ENCODE results near the gene ARID1B. TPM values are rescaled to one million over a fixed set of nuclear protein-coding genes. Genes with fewer than 3 reads are reported as not detected.

Gene ARID1B
- total and polyA plus RNA-seq, 2 of the 4 experiments (the other 2 are of a cell fraction) = 14.5 to 20.1 TPM

DNA sequence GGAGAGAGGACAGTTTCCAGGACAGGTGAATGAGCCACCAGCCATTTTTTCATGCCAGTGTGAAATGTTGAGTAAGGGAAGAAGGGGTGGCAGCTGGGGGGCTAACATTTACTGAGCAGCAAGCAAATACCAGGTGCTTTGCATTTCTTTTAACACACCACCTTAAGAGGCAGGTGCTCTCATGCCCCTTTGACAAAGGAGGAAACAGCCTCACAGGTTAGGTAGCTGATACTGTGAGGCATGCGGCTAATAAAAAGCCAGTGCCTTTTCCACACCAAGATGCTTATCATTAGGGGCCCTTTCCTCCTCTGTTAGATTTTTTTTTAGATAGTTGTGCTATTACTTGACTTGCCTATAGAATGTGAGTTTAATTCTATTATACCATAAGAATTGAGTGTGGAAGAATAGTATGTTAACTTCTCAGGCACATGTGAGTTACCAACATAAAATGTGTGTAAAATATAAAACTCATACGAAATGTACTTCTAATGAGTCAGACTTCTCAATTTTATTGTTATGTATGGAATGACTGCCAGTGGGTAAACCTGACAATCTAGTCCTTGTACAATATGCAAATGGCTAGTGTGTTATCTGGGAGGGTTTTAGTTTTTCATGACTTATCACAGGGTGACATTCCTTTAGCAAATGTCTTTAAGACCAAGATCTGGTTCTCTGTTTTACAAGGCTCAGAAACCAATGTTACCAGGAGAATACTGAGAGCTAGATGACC lies 286.2 kb downstream of the ARID1B start:
- ChIA-PET POLR2A (ENCODE audit: unreplicated experiment) (no interaction called here), CTCF (no interaction called here)
- no peak overlapping the region for H2AFZ ChIP-seq (replicated peaks; ENCODE audit: low read length, poor library complexity)
- peaks cover 13% of the 10 kb centered on the region for H3K4me1 ChIP-seq (ENCODE audit: control insufficient read depth, insufficient read depth, low read length)
- no peak overlapping the region for H2BK20ac ChIP-seq (ENCODE audit: low read depth, low read length)
- H4K5ac ChIP-seq (ENCODE audit: low read depth, low read length) = no peak overlapping the region
- no peak overlapping the region for H2BK15ac ChIP-seq (ENCODE audit: low read depth, low read length)
- H3K27me3 ChIP-seq (ENCODE audit: control insufficient read depth, insufficient read depth, low read length) = no peaks in the 10 kb centered on the region
- DNase-seq = no peak
- dilution Hi-C loops (cut with HindIII; ENCODE audit: low sequenced_read_pairs, unreplicated experiment) = no loop called here
- no TSS peak for BruUV-seq (replicated peaks)
- no peak overlapping the region for H3K4ac ChIP-seq (ENCODE audit: low read depth, low read length)
- no peak overlapping the region for H4K8ac ChIP-seq (ENCODE audit: low read depth in 2 of 2, low read length in 2 of 2)
- no peak overlapping the region for H3K27ac ChIP-seq (ENCODE audit: insufficient read depth, low read length)
- H3K4me2 ChIP-seq (ENCODE audit: low read depth, low read length) = no peak overlapping the region
- H2BK120ac ChIP-seq (ENCODE audit: low read depth, low read length) = no peak overlapping the region
- intact Hi-C loops (cut with micrococcal nuclease) = no loop called here
- in situ Hi-C loops (cut with MboI; ENCODE audit: low sequenced_read_pairs) = no loop called here
- H4K91ac ChIP-seq (ENCODE audit: insufficient read depth, low read depth, low read length) = no peak overlapping the region
- no CpG with 5 or more reads among the region's 2 CpGs for WGBS, 2 experiments (ENCODE audit: extremely low coverage in 2 of 2, insufficient read length in 1 of 2)
- no peak overlapping the region for H2AK5ac ChIP-seq (ENCODE audit: low read depth, low read length)
- no peak overlapping the region; the same call in 1 of the 2 replicates for H3K23ac ChIP-seq (ENCODE audit: low read depth, low read length)
- H3K36me3 ChIP-seq (ENCODE audit: control insufficient read depth, insufficient read depth, low read length) = no peaks in the 10 kb centered on the region; the same call in 1 of the 2 replicates
- H3K18ac ChIP-seq (ENCODE audit: low read depth, low read length) = no peak overlapping the region
- H4K20me1 ChIP-seq (ENCODE audit: insufficient read depth, low read length) = peaks cover 23% of the 10 kb centered on the region
- no peak overlapping the region for H2AK9ac ChIP-seq (replicated peaks; ENCODE audit: low read depth, low read length, poor library complexity)
- H2BK5ac ChIP-seq (ENCODE audit: low read depth, low read length, poor library complexity, severe bottlenecking) = no peak overlapping the region
- H3K9ac ChIP-seq (ENCODE audit: low read depth, low read length) = no peak overlapping the region
- peaks cover 25 to 66% of the 10 kb centered on the region in 2 experiments for H3K79me1 ChIP-seq (ENCODE audit: low read depth in 1 of 2, low read length in 2 of 2)
- H3K4me3 ChIP-seq (ENCODE audit: insufficient read depth, low read depth, low read length) = no peak overlapping the region
- TF ChIP-seq RCOR1 (IDR thresholded peaks at IDR 0.05; ENCODE audit: insufficient replicate concordance, low read length) (no peak), BHLHE40 (IDR thresholded peaks at IDR 0.05; ENCODE audit: low read depth, low read length) (no peak), USF2 (IDR thresholded peaks at IDR 0.05; ENCODE audit: low read depth, low read length) (no peak), CEBPB (IDR thresholded peaks at IDR 0.05; ENCODE audit: low read depth, low read length) (no peak), RAD21 (IDR thresholded peaks at IDR 0.05; ENCODE audit: low read length) (no peak), FOS (IDR thresholded peaks at IDR 0.05; ENCODE audit: low read depth, low read length) (no peak), RFX5 (IDR thresholded peaks at IDR 0.05; ENCODE audit: low read depth, low read length) (no peak), POLR2A (IDR thresholded peaks at IDR 0.05; ENCODE audit: low read depth, low read length) (no peak), MAZ (IDR thresholded peaks at IDR 0.05; ENCODE audit: borderline replicate concordance, low read depth, low read length) (no peak), CHD1 (IDR thresholded peaks at IDR 0.05; ENCODE audit: low read depth, low read length) (no peak)
- TF ChIP-seq, protein P1, sequence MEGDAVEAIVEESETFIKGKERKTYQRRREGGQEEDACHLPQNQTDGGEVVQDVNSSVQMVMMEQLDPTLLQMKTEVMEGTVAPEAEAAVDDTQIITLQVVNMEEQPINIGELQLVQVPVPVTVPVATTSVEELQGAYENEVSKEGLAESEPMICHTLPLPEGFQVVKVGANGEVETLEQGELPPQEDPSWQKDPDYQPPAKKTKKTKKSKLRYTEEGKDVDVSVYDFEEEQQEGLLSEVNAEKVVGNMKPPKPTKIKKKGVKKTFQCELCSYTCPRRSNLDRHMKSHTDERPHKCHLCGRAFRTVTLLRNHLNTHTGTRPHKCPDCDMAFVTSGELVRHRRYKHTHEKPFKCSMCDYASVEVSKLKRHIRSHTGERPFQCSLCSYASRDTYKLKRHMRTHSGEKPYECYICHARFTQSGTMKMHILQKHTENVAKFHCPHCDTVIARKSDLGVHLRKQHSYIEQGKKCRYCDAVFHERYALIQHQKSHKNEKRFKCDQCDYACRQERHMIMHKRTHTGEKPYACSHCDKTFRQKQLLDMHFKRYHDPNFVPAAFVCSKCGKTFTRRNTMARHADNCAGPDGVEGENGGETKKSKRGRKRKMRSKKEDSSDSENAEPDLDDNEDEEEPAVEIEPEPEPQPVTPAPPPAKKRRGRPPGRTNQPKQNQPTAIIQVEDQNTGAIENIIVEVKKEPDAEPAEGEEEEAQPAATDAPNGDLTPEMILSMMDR (conservative IDR thresholded peaks at IDR 0.05; ENCODE audit: low read depth, low read length) = no peak
- TF ChIP-seq, protein P2, sequence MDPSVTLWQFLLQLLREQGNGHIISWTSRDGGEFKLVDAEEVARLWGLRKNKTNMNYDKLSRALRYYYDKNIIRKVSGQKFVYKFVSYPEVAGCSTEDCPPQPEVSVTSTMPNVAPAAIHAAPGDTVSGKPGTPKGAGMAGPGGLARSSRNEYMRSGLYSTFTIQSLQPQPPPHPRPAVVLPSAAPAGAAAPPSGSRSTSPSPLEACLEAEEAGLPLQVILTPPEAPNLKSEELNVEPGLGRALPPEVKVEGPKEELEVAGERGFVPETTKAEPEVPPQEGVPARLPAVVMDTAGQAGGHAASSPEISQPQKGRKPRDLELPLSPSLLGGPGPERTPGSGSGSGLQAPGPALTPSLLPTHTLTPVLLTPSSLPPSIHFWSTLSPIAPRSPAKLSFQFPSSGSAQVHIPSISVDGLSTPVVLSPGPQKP (IDR thresholded peaks at IDR 0.05; ENCODE audit: borderline replicate concordance, low read depth, low read length) = no peak
- no peak overlapping the region for H3K56ac ChIP-seq (ENCODE audit: extremely low read depth, insufficient read depth, low read length)
- H3K9me3 ChIP-seq (ENCODE audit: control insufficient read depth, insufficient read depth, low read length) = no peaks in the 10 kb centered on the region
- ATAC-seq (ENCODE audit: low read depth) = no peak; the same call in 1 of the 2 replicates
- peaks cover 17% of the 10 kb centered on the region; the same call in 1 of the 2 replicates for H3K9me1 ChIP-seq (ENCODE audit: insufficient read depth, low read length)
- H3K14ac ChIP-seq (replicated peaks; ENCODE audit: low read depth, low read length) = no peak overlapping the region

Measured in IMR-90 (cell line).